ENCODE data around the gene MAPK8. TPM values are rescaled to one million over a fixed set of nuclear protein-coding genes. Genes with fewer than 3 reads are reported as not detected.

Gene MAPK8
- total RNA-seq, 1 donor from 2014 or later = 44.4 TPM

- peak overlapping the region in 1 of 3 donors; percentile 2 for H3K9ac ChIP-seq (ENCODE audit: low read depth in 1 of 3, low read length in 3 of 3)
Observed at GRCh38 chr10:48364659-48365405, 58.4 kb downstream of the MAPK8 start.

GRCh38 chr10:48365668-48366067 is 59.2 kb downstream of the MAPK8 start:
- Histone ChIP-seq H3K9ac (ENCODE audit: low read depth in 1 of 3, low read length in 3 of 3) (peak overlapping the region in 1 of 3 donors; percentile 14), H3K27ac (ENCODE audit: low read depth, low read length) (no peak overlapping the region), H3K27me3 (ENCODE audit: control insufficient read depth in 3 of 3, insufficient read depth in 3 of 3, low read length in 3 of 3) (no peaks in the 10 kb centered on the region), H3K4me1 (ENCODE audit: control insufficient read depth in 3 of 3, insufficient read depth in 3 of 3, low read length in 3 of 3) (peaks cover 2 to 4% (median 3%) of the 10 kb centered on the region in 3 donors), H3K9me3 (ENCODE audit: control insufficient read depth in 3 of 3, low read length in 3 of 3) (no peaks in the 10 kb centered on the region), H3K4me3 (ENCODE audit: low read length in 3 of 3) (no peak overlapping the region), H3K36me3 (ENCODE audit: control insufficient read depth in 3 of 3, insufficient read depth in 3 of 3, low read length in 3 of 3) (no peaks in the 10 kb centered on the region)

More at GRCh38 chr10:48364659-48365405, 58.4 kb downstream of the MAPK8 start:
- Histone ChIP-seq H3K9me3 (ENCODE audit: control insufficient read depth in 3 of 3, low read length in 3 of 3) (no peaks in the 10 kb centered on the region), H3K36me3 (ENCODE audit: control insufficient read depth in 3 of 3, insufficient read depth in 3 of 3, low read length in 3 of 3) (no peaks in the 10 kb centered on the region), H3K4me3 (ENCODE audit: low read length in 3 of 3) (no peak overlapping the region), H3K4me1 (ENCODE audit: control insufficient read depth in 3 of 3, insufficient read depth in 3 of 3, low read length in 3 of 3) (peaks cover 2 to 4% (median 3%) of the 10 kb centered on the region in 3 donors), H3K27ac (ENCODE audit: low read depth, low read length) (no peak overlapping the region), H3K27me3 (ENCODE audit: control insufficient read depth in 3 of 3, insufficient read depth in 3 of 3, low read length in 3 of 3) (no peaks in the 10 kb centered on the region)

GRCh38 chr10:48366261-48366660 is 59.8 kb downstream of the MAPK8 start:
- Histone ChIP-seq H3K9ac (ENCODE audit: low read depth in 1 of 3, low read length in 3 of 3) (no peak overlapping the region), H3K27me3 (ENCODE audit: control insufficient read depth in 3 of 3, insufficient read depth in 3 of 3, low read length in 3 of 3) (no peaks in the 10 kb centered on the region), H3K27ac (ENCODE audit: low read depth, low read length) (no peak overlapping the region), H3K36me3 (ENCODE audit: control insufficient read depth in 3 of 3, insufficient read depth in 3 of 3, low read length in 3 of 3) (no peaks in the 10 kb centered on the region), H3K4me1 (ENCODE audit: control insufficient read depth in 3 of 3, insufficient read depth in 3 of 3, low read length in 3 of 3) (peaks cover under 1 to 3% (median 1%) of the 10 kb centered on the region in 3 donors), H3K9me3 (ENCODE audit: control insufficient read depth in 3 of 3, low read length in 3 of 3) (no peaks in the 10 kb centered on the region), H3K4me3 (ENCODE audit: low read length in 3 of 3) (no peak overlapping the region)

- Histone ChIP-seq H3K27ac (ENCODE audit: low read depth, low read length) (no peak overlapping the region), H3K4me1 (ENCODE audit: control insufficient read depth in 3 of 3, insufficient read depth in 3 of 3, low read length in 3 of 3) (no peaks in the 10 kb centered on the region), H3K9me3 (ENCODE audit: control insufficient read depth in 3 of 3, low read length in 3 of 3) (no peaks in the 10 kb centered on the region), H3K4me3 (ENCODE audit: low read length in 3 of 3) (no peak overlapping the region), H3K27me3 (ENCODE audit: control insufficient read depth in 3 of 3, insufficient read depth in 3 of 3, low read length in 3 of 3) (no peaks in the 10 kb centered on the region), H3K9ac (ENCODE audit: low read depth in 1 of 3, low read length in 3 of 3) (no peak overlapping the region), H3K36me3 (ENCODE audit: control insufficient read depth in 3 of 3, insufficient read depth in 3 of 3, low read length in 3 of 3) (no peaks in the 10 kb centered on the region)
Observed at GRCh38 chr10:48369501-48369900, 63.0 kb downstream of the MAPK8 start.

- H3K4me1 ChIP-seq (ENCODE audit: control insufficient read depth in 3 of 3, insufficient read depth in 3 of 3, low read length in 3 of 3) = no peaks in the 10 kb centered on the region
- no peak overlapping the region for H3K9ac ChIP-seq (ENCODE audit: low read depth in 1 of 3, low read length in 3 of 3)
- no peak overlapping the region for H3K27ac ChIP-seq (ENCODE audit: low read depth, low read length)
- H3K4me3 ChIP-seq (ENCODE audit: low read length in 3 of 3) = no peak overlapping the region
- H3K9me3 ChIP-seq (ENCODE audit: control insufficient read depth in 3 of 3, low read length in 3 of 3) = peaks cover 0 to 3% (median 3%) of the 10 kb centered on the region in 3 donors
- H3K27me3 ChIP-seq (ENCODE audit: control insufficient read depth in 3 of 3, insufficient read depth in 3 of 3, low read length in 3 of 3) = no peaks in the 10 kb centered on the region
- no peaks in the 10 kb centered on the region for H3K36me3 ChIP-seq (ENCODE audit: control insufficient read depth in 3 of 3, insufficient read depth in 3 of 3, low read length in 3 of 3)
Observed at GRCh38 chr10:48377751-48378530, 71.5 kb downstream of the MAPK8 start.

GRCh38 chr10:48378675-48379074 is 72.2 kb downstream of the MAPK8 start:
- Histone ChIP-seq H3K36me3 (ENCODE audit: control insufficient read depth in 3 of 3, insufficient read depth in 3 of 3, low read length in 3 of 3) (no peaks in the 10 kb centered on the region), H3K4me3 (ENCODE audit: low read length in 3 of 3) (no peak overlapping the region), H3K4me1 (ENCODE audit: control insufficient read depth in 3 of 3, insufficient read depth in 3 of 3, low read length in 3 of 3) (no peaks in the 10 kb centered on the region), H3K27ac (ENCODE audit: low read depth, low read length) (no peak overlapping the region), H3K9ac (ENCODE audit: low read depth in 1 of 3, low read length in 3 of 3) (no peak overlapping the region), H3K9me3 (ENCODE audit: control insufficient read depth in 3 of 3, low read length in 3 of 3) (peaks cover 0 to 3% (median 3%) of the 10 kb centered on the region in 3 donors), H3K27me3 (ENCODE audit: control insufficient read depth in 3 of 3, insufficient read depth in 3 of 3, low read length in 3 of 3) (no peaks in the 10 kb centered on the region)

GRCh38 chr10:48381971-48382370 is 75.5 kb downstream of the MAPK8 start:
- Histone ChIP-seq H3K36me3 (ENCODE audit: control insufficient read depth in 3 of 3, insufficient read depth in 3 of 3, low read length in 3 of 3) (no peaks in the 10 kb centered on the region), H3K9ac (ENCODE audit: low read depth in 1 of 3, low read length in 3 of 3) (no peak overlapping the region), H3K4me1 (ENCODE audit: control insufficient read depth in 3 of 3, insufficient read depth in 3 of 3, low read length in 3 of 3) (no peaks in the 10 kb centered on the region), H3K27me3 (ENCODE audit: control insufficient read depth in 3 of 3, insufficient read depth in 3 of 3, low read length in 3 of 3) (no peaks in the 10 kb centered on the region), H3K27ac (ENCODE audit: low read depth, low read length) (no peak overlapping the region), H3K4me3 (ENCODE audit: low read length in 3 of 3) (no peak overlapping the region), H3K9me3 (ENCODE audit: control insufficient read depth in 3 of 3, low read length in 3 of 3) (peaks cover 0 to 3% (median 3%) of the 10 kb centered on the region in 3 donors)

- Histone ChIP-seq H3K4me3 (ENCODE audit: low read length in 3 of 3) (no peak overlapping the region), H3K27me3 (ENCODE audit: control insufficient read depth in 3 of 3, insufficient read depth in 3 of 3, low read length in 3 of 3) (no peaks in the 10 kb centered on the region), H3K27ac (ENCODE audit: low read depth, low read length) (no peak overlapping the region), H3K36me3 (ENCODE audit: control insufficient read depth in 3 of 3, insufficient read depth in 3 of 3, low read length in 3 of 3) (no peaks in the 10 kb centered on the region), H3K9ac (ENCODE audit: low read depth in 1 of 3, low read length in 3 of 3) (no peak overlapping the region), H3K9me3 (ENCODE audit: control insufficient read depth in 3 of 3, low read length in 3 of 3) (peaks cover 0 to 3% (median 3%) of the 10 kb centered on the region in 3 donors), H3K4me1 (ENCODE audit: control insufficient read depth in 3 of 3, insufficient read depth in 3 of 3, low read length in 3 of 3) (no peaks in the 10 kb centered on the region)
Observed at GRCh38 chr10:48382982-48383381, 76.5 kb downstream of the MAPK8 start.

GRCh38 chr10:48383393-48383792 is 76.9 kb downstream of the MAPK8 start:
- Histone ChIP-seq H3K27ac (ENCODE audit: low read depth, low read length) (no peak overlapping the region), H3K4me3 (ENCODE audit: low read length in 3 of 3) (no peak overlapping the region), H3K9ac (ENCODE audit: low read depth in 1 of 3, low read length in 3 of 3) (no peak overlapping the region), H3K36me3 (ENCODE audit: control insufficient read depth in 3 of 3, insufficient read depth in 3 of 3, low read length in 3 of 3) (no peaks in the 10 kb centered on the region), H3K9me3 (ENCODE audit: control insufficient read depth in 3 of 3, low read length in 3 of 3) (peaks cover 0 to 3% (median 3%) of the 10 kb centered on the region in 3 donors), H3K27me3 (ENCODE audit: control insufficient read depth in 3 of 3, insufficient read depth in 3 of 3, low read length in 3 of 3) (no peaks in the 10 kb centered on the region), H3K4me1 (ENCODE audit: control insufficient read depth in 3 of 3, insufficient read depth in 3 of 3, low read length in 3 of 3) (no peaks in the 10 kb centered on the region)

GRCh38 chr10:48384699-48384982 is 78.2 kb downstream of the MAPK8 start:
- Histone ChIP-seq H3K9me3 (ENCODE audit: control insufficient read depth in 3 of 3, low read length in 3 of 3) (peaks cover 0 to 3% (median 3%) of the 10 kb centered on the region in 3 donors), H3K27me3 (ENCODE audit: control insufficient read depth in 3 of 3, insufficient read depth in 3 of 3, low read length in 3 of 3) (no peaks in the 10 kb centered on the region), H3K27ac (ENCODE audit: low read depth, low read length) (no peak overlapping the region), H3K4me3 (ENCODE audit: low read length in 3 of 3) (no peak overlapping the region), H3K4me1 (ENCODE audit: control insufficient read depth in 3 of 3, insufficient read depth in 3 of 3, low read length in 3 of 3) (peaks cover under 1 to 4% (median 2%) of the 10 kb centered on the region in 3 donors), H3K9ac (ENCODE audit: low read depth in 1 of 3, low read length in 3 of 3) (no peak overlapping the region), H3K36me3 (ENCODE audit: control insufficient read depth in 3 of 3, insufficient read depth in 3 of 3, low read length in 3 of 3) (no peaks in the 10 kb centered on the region)
